H9 (cell line): ENCODE data around the gene CCDC92. TPM values are rescaled to one million over a fixed set of nuclear protein-coding genes. Genes with fewer than 3 reads are reported as not detected.

Experiments used
- DNase-seq: peaks from one replicate; pipeline ENCODE4 v3.0.0-alpha.2; 2017
- H2AFZ ChIP-seq: one replicate; pipeline ENCODE4 v1.6.1; 2013; ENCODE audit warnings: mild to moderate bottlenecking, low read length, control low read depth, moderate library complexity
- H2AK5ac ChIP-seq: 2 replicates; pipeline ENCODE4 v1.6.1; 2013; ENCODE audit warnings: low read length, control low read depth, mixed read lengths; ENCODE audit not compliant: insufficient read length
- H2BK120ac ChIP-seq: one replicate; pipeline ENCODE4 v1.6.1; 2013; ENCODE audit warnings: low read depth, mild to moderate bottlenecking, low read length, control low read depth, inconsistent platforms; ENCODE audit not compliant: poor library complexity, severe bottlenecking
- H2BK12ac ChIP-seq: 2 replicates; pipeline ENCODE4 v1.6.1; 2013; ENCODE audit warnings: low read length, control low read depth, mixed read lengths, low read depth; ENCODE audit not compliant: insufficient read length
- H2BK15ac ChIP-seq: 2 replicates; pipeline ENCODE4 v1.6.1; 2013; ENCODE audit warnings: low read depth, low read length, control low read depth
- H2BK20ac ChIP-seq: one replicate; pipeline ENCODE4 v1.6.1; 2013; ENCODE audit warnings: low read depth, mild to moderate bottlenecking, low read length, control low read depth, inconsistent platforms; ENCODE audit not compliant: poor library complexity, severe bottlenecking
- H2BK5ac ChIP-seq: 2 replicates; pipeline ENCODE4 v1.6.1; 2013; ENCODE audit warnings: low read length, control low read depth, mixed read lengths; ENCODE audit not compliant: insufficient read length
- H3K14ac ChIP-seq: 2 replicates; pipeline ENCODE4 v1.6.1; 2013; ENCODE audit warnings: low read length, control low read depth; ENCODE audit not compliant: insufficient read depth
- H3K18ac ChIP-seq: 2 replicates; pipeline ENCODE4 v1.6.1; 2013; ENCODE audit warnings: low read depth, mild to moderate bottlenecking, mixed read lengths, low read length, control low read depth; ENCODE audit not compliant: insufficient read length
- H3K23ac ChIP-seq: 2 replicates; pipeline ENCODE4 v1.6.1; 2013; ENCODE audit warnings: low read length, control low read depth, mixed read lengths, low read depth; ENCODE audit not compliant: insufficient read length
- H3K23me2 ChIP-seq: 2 replicates; pipeline ENCODE4 v1.6.1; 2013; ENCODE audit warnings: low read depth, mild to moderate bottlenecking, mixed read lengths, low read length, control low read depth; ENCODE audit not compliant: insufficient read length, poor library complexity, severe bottlenecking
- H3K27ac ChIP-seq: 2 replicates; pipeline ENCODE4 v1.5.1; 2013; ENCODE audit warnings: low read length, control low read depth, mixed read lengths, low read depth; ENCODE audit not compliant: insufficient read length
- H3K27me3 ChIP-seq: 2 replicates; pipeline ENCODE4 v1.6.1; 2013; ENCODE audit warnings: low read length, control low read depth, inconsistent platforms; ENCODE audit not compliant: insufficient read depth
- H3K4ac ChIP-seq: 2 replicates; pipeline ENCODE4 v1.6.1; 2013; ENCODE audit warnings: low read depth, mild to moderate bottlenecking, control low read depth, inconsistent platforms, low read length, moderate library complexity
- H3K4me1 ChIP-seq: 2 replicates; pipeline ENCODE4 v1.6.1; 2013; ENCODE audit warnings: low read length, control low read depth, inconsistent platforms; ENCODE audit not compliant: insufficient read depth
- H3K4me2 ChIP-seq: 2 replicates; pipeline ENCODE4 v1.6.1; 2013; ENCODE audit warnings: low read length, control low read depth, mixed read lengths; ENCODE audit not compliant: insufficient read length, insufficient read depth
- H3K56ac ChIP-seq: 2 replicates; pipeline ENCODE4 v1.6.1; 2013; ENCODE audit warnings: low read depth, mild to moderate bottlenecking, mixed read lengths, low read length, control low read depth; ENCODE audit not compliant: insufficient read length
- H3K79me1 ChIP-seq: 2 replicates; pipeline ENCODE4 v1.6.1; 2013; ENCODE audit warnings: low read depth, mild to moderate bottlenecking, moderate library complexity, low read length, control low read depth, inconsistent platforms; ENCODE audit not compliant: insufficient read depth, poor library complexity, severe bottlenecking
- H3K79me2 ChIP-seq: 2 replicates; pipeline ENCODE4 v1.6.1; 2013; ENCODE audit warnings: low read length, control low read depth, inconsistent platforms; ENCODE audit not compliant: insufficient read depth
- H3K9ac ChIP-seq: 2 replicates; pipeline ENCODE4 v1.6.1; 2013; ENCODE audit warnings: low read length, control low read depth, mixed read lengths; ENCODE audit not compliant: insufficient read length; ENCODE audit errors: extremely low read depth
- H3K9me3 ChIP-seq: one replicate; pipeline ENCODE4 v1.6.1; 2013; ENCODE audit warnings: low read depth, low read length, inconsistent platforms; ENCODE audit not compliant: control insufficient read depth
- H3T11ph ChIP-seq: one replicate; pipeline ENCODE4 v1.6.1; 2013; ENCODE audit warnings: mild to moderate bottlenecking, low read length, control low read depth, inconsistent platforms
- H4K20me1 ChIP-seq: one replicate; pipeline ENCODE4 v1.6.1; 2013; ENCODE audit not compliant: control insufficient read depth, insufficient read length, insufficient read depth
- H4K5ac ChIP-seq: 2 replicates; pipeline ENCODE4 v1.6.1; 2013; ENCODE audit warnings: low read depth, mild to moderate bottlenecking, mixed read lengths, low read length, control low read depth; ENCODE audit not compliant: insufficient read length
- H4K8ac ChIP-seq: replicated peaks from 2 replicates; pipeline ENCODE4 v1.6.1; 2013; ENCODE audit warnings: low read length, control low read depth, mixed read lengths, low read depth; ENCODE audit not compliant: insufficient read length
- H4K91ac ChIP-seq: 2 replicates; pipeline ENCODE4 v1.6.1; 2013; ENCODE audit warnings: low read depth, mild to moderate bottlenecking, moderate library complexity, mixed read lengths, low read length, control low read depth; ENCODE audit not compliant: insufficient read length
- H3K27ac Mint-ChIP-seq, 3 experiments: 2 replicates in 2 of 3; 3 replicates in 1 of 3; pipeline ENCODE4 v1.8.0; 2020 to 2021; ENCODE audit warnings: mixed read lengths in 3 of 3, mild to moderate bottlenecking in 1 of 3, moderate library complexity in 1 of 3
- H3K27me3 Mint-ChIP-seq: 2 replicates; pipeline ENCODE4 v1.8.0; 2021; ENCODE audit warnings: low read depth, mild to moderate bottlenecking, moderate library complexity, mixed read lengths
- H3K36me3 Mint-ChIP-seq, 3 experiments: 2 replicates in 2 of 3; 3 replicates in 1 of 3; pipeline ENCODE4 v1.8.0; 2020 to 2021; ENCODE audit warnings: low read depth in 3 of 3, mixed read lengths in 3 of 3; ENCODE audit not compliant: insufficient read depth in 1 of 3
- H3K4me1 Mint-ChIP-seq, 2 experiments: 2 replicates each; pipeline ENCODE4 v1.8.0; 2020; ENCODE audit warnings: mixed read lengths in 2 of 2
- H3K4me3 Mint-ChIP-seq, 2 experiments: 2 replicates in 1 of 2; 3 replicates in 1 of 2; pipeline ENCODE4 v1.8.0; 2020 to 2021; ENCODE audit warnings: mild to moderate bottlenecking in 2 of 2, mixed read lengths in 2 of 2, moderate library complexity in 1 of 2
- H3K9me3 Mint-ChIP-seq, 2 experiments: 2 replicates in 1 of 2; 3 replicates in 1 of 2; pipeline ENCODE4 v1.8.0; 2020; ENCODE audit warnings: mild to moderate bottlenecking in 2 of 2, mixed read lengths in 2 of 2, moderate library complexity in 1 of 2
- CTCF ChIP-seq: fragments of 200-600 bp; sonication (generic); conservative IDR thresholded peaks from 3 replicates; pipeline ENCODE4 v1.8.0; 2021; ENCODE audit warnings: antibody characterized with exemption, mild to moderate bottlenecking
- WGBS: extraction: QIAGEN DNeasy Blood & Tissue Kit; methylation state at CpG from one replicate; pipeline ENCODE4 v1.1.7; 2013; ENCODE audit warnings: missing lambda C conversion rate, low lambda C conversion rate, mixed read lengths; ENCODE audit not compliant: insufficient read length; ENCODE audit errors: extremely low coverage; 5-methylcytosine and 5-hydroxymethylcytosine counted together
- total RNA-seq: library from RNA; stranded (reverse); gene quantifications from 2 replicates; pipeline ENCODE4 v1.2.1, GENCODE V29; 2021

CCDC92 gene
- total RNA-seq, 1 experiment from 2014 or later = 1.3 TPM

- no peaks in the 10 kb centered on the region for H3K9me3 Mint-ChIP-seq
- no CpG with 5 or more reads among the region's 1 CpG for WGBS
- Histone ChIP-seq H3K4ac (no peak overlapping the region), H3K4me2 (no peak overlapping the region), H2AK5ac (no peak overlapping the region), H3K4me1 (no peaks in the 10 kb centered on the region), H3K14ac (no peak overlapping the region), H3K9ac (no peak overlapping the region), H2BK12ac (no peak overlapping the region), H3K18ac (no peak overlapping the region), H3K23me2 (no peaks in the 10 kb centered on the region), H4K20me1 (no peaks in the 10 kb centered on the region), H2BK15ac (no peak overlapping the region), H3K27ac (no peak overlapping the region), H3K79me2 (no peaks in the 10 kb centered on the region), H4K8ac (no peak overlapping the region), H3K9me3 (no peaks in the 10 kb centered on the region), H3T11ph (no peak overlapping the region), H3K23ac (no peak overlapping the region), H2AFZ (no peak overlapping the region), H3K56ac (no peak overlapping the region), H2BK120ac (no peak overlapping the region), H2BK20ac (no peak overlapping the region), H4K5ac (no peak overlapping the region), H3K79me1 (no peaks in the 10 kb centered on the region), H3K27me3 (no peaks in the 10 kb centered on the region), H4K91ac (no peak overlapping the region), H2BK5ac (no peak overlapping the region)
- H3K4me1 Mint-ChIP-seq = peaks cover 0 to 2% of the 10 kb centered on the region in 2 experiments; a peak in 2 of 4 replicates
- H3K27me3 Mint-ChIP-seq = no peaks in the 10 kb centered on the region; the same call in 1 of the 2 replicates
- no peak for TF ChIP-seq CTCF
- H3K36me3 Mint-ChIP-seq = peaks cover 2 to 19% (median 16%) of the 10 kb centered on the region in 3 experiments; a peak in 5 of 7 replicates
- H3K4me3 Mint-ChIP-seq = no peak overlapping the region
- no peak overlapping the region for H3K27ac Mint-ChIP-seq
- DNase-seq = no peak
These were observed 17.1 kb upstream of the CCDC92 start for GRCh38 chr12:123989753-123990152.
